Panc1 (cell line): Measurements from ENCODE around the gene SESTD1. TPM values are rescaled to one million over a fixed set of nuclear protein-coding genes. Genes with fewer than 3 reads are reported as not detected.

Experiments
- ATAC-seq: fragments of 200-7000 bp; cut with Tn5 transposase; 2 replicates; pipeline ENCODE4 v1.9.1; 2020; ENCODE audit warnings: mild to moderate bottlenecking, moderate library complexity
- BruUV-seq: library from RNA; stranded (reverse); fragments of 400-500 nt; replicated peaks from 2 replicates; lab custom pipeline; 2021; lab: Mats Ljungman, UMichigan
- CTCF ChIA-PET: fragments of 300-600 bp; sonication (Branson Sonifier 250); formaldehyde crosslinking; loops from one replicate; lab custom pipeline; 2022; ENCODE audit warnings: antibody characterized with exemption; lab: Charles Lee
- POLR2A ChIA-PET: fragments of 300-600 bp; sonication (Branson Sonifier 250); formaldehyde crosslinking; loops from one replicate; lab custom pipeline; 2022; ENCODE audit warnings: antibody characterized with exemption; lab: Charles Lee
- DNase-seq: peaks from one replicate; pipeline ENCODE4 v3.0.0-alpha.2; 2010; ENCODE audit warnings: low read depth, low spot score
- H3K27ac ChIP-seq: 2 replicates; pipeline ENCODE4 v1.5.1; 2011; ENCODE audit warnings: mild to moderate bottlenecking, low read length, inconsistent platforms
- H3K27me3 ChIP-seq: fragments of 200-500 bp; sonication (Bioruptor generic); 2 replicates; pipeline ENCODE4 v1.6.0; 2014; ENCODE audit warnings: low read length, inconsistent platforms; ENCODE audit not compliant: control insufficient read depth, insufficient read depth
- H3K36me3 ChIP-seq: fragments of 200-500 bp; sonication (Bioruptor generic); 2 replicates; pipeline ENCODE4 v1.5.1; 2014; ENCODE audit warnings: inconsistent platforms, mild to moderate bottlenecking, low read length, moderate library complexity; ENCODE audit not compliant: control insufficient read depth, insufficient read depth
- H3K4me1 ChIP-seq: 2 replicates; pipeline ENCODE4 v1.5.1; 2011; ENCODE audit warnings: inconsistent platforms, mild to moderate bottlenecking, low read length, moderate library complexity; ENCODE audit not compliant: control insufficient read depth, insufficient read depth
- H3K4me3 ChIP-seq, 2 experiments: 2 replicates each; pipeline ENCODE4 v1.5.1; 2011 to 2012; ENCODE audit warnings: low read depth in 2 of 2, low read length in 2 of 2, mild to moderate bottlenecking in 2 of 2, inconsistent platforms in 1 of 2, moderate library complexity in 1 of 2
- H3K9me3 ChIP-seq: fragments of 200-500 bp; sonication (Bioruptor generic); 2 replicates; pipeline ENCODE4 v1.5.1; 2014; ENCODE audit warnings: low read depth, mild to moderate bottlenecking, inconsistent platforms, low read length, moderate library complexity; ENCODE audit not compliant: control insufficient read depth, insufficient read depth
- CTCF ChIP-seq: fragments of 450-650 bp; IDR thresholded peaks from 2 replicates; pipeline ENCODE4 v1.5.1; 2017; ENCODE audit warnings: mild to moderate bottlenecking
- POLR2AphosphoS5 ChIP-seq: IDR thresholded peaks from 2 replicates; pipeline ENCODE4 v1.6.1; 2012; ENCODE audit warnings: mild to moderate bottlenecking, low read depth, low read length, moderate library complexity
- REST ChIP-seq, 2 experiments: IDR thresholded peaks; 2 replicates each; pipeline ENCODE4 v1.6.1; 2011 to 2012; ENCODE audit warnings: low read depth in 2 of 2, control low read depth in 1 of 2, low read length in 1 of 2, mild to moderate bottlenecking in 1 of 2, moderate library complexity in 1 of 2; ENCODE audit not compliant: insufficient read depth in 1 of 2
- SIN3A ChIP-seq: IDR thresholded peaks from 2 replicates; pipeline ENCODE4 v1.6.1; 2012; ENCODE audit warnings: low read depth, mild to moderate bottlenecking, low read length, moderate library complexity, borderline replicate concordance; ENCODE audit not compliant: insufficient read depth
- TCF7L2 ChIP-seq: IDR thresholded peaks from 2 replicates; pipeline ENCODE4 v1.6.1; 2011; ENCODE audit warnings: mild to moderate bottlenecking, low read depth, low read length, inconsistent platforms
- in situ Hi-C: cut with HindIII; loops from 2 replicates; pipeline ENCODE4 v1.10.0; 2016; ENCODE audit warnings: low sequenced_read_pairs, low pct_unique_long_range_greater_than_20kb
- intact Hi-C: fragments of 100-400 bp; cut with micrococcal nuclease; formaldehyde crosslinking; loops from one replicate; pipeline ENCODE4 v1.10.0; 2022; ENCODE audit not compliant: unreplicated experiment
- total RNA-seq: library from RNA; stranded (reverse); gene quantifications from one replicate; pipeline ENCODE4 v1.2.1, GENCODE V29; 2021; ENCODE audit not compliant: unreplicated experiment

SESTD1 gene
- total RNA-seq, 1 experiment from 2014 or later = 31.3 TPM

GRCh38 chr2:179137200-179137759, 127.4 kb downstream of the SESTD1 start:
- BruUV-seq = no TSS peak

DNA sequence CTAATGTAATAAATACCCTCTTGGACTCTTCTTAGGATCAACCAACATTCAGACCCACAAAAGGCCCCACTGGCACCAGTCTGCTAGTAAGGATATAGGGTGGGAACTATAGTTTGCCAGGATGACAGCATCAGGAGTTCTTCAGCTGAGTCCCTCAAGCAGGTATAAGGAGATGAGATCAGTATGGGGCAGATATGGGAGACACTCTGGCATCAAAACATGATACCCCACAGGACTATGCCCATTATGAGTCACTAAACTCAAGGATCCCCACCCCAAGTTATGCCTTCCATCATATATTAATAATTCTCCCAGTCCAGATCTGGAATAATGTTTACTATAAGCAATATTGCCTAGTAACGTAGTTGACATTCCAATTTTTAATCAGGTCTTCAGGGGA, 131.6 kb downstream of the SESTD1 start:
- ChIA-PET CTCF (no interaction called here), POLR2A (no interaction called here)
- in situ Hi-C loops = no loop called here
- TF ChIP-seq REST (IDR thresholded peaks at IDR 0.05; ENCODE audit: insufficient read depth in 1 of 2, low read depth in 2 of 2, low read length in 1 of 2) (no peak), POLR2AphosphoS5 (no peak), TCF7L2 (no peak), CTCF (no peak), SIN3A (no peak)
- no TSS peak for BruUV-seq
- no peaks in the 10 kb centered on the region; the same call in 1 of the 2 replicates for H3K36me3 ChIP-seq
- DNase-seq (no peak), ATAC-seq (no peak)
- no peaks in the 10 kb centered on the region for H3K4me1 ChIP-seq
- H3K27ac ChIP-seq = no peak overlapping the region
- H3K9me3 ChIP-seq = no peaks in the 10 kb centered on the region
- no peaks in the 10 kb centered on the region for H3K27me3 ChIP-seq
- H3K4me3 ChIP-seq = no peak overlapping the region
- intact Hi-C loops = no loop called here

More at GRCh38 chr2:179137200-179137759, 127.4 kb downstream of the SESTD1 start:
- Histone ChIP-seq H3K36me3 (no peaks in the 10 kb centered on the region), H3K27ac (no peak overlapping the region), H3K4me3 (no peak overlapping the region), H3K27me3 (no peaks in the 10 kb centered on the region), H3K4me1 (no peaks in the 10 kb centered on the region), H3K9me3 (no peaks in the 10 kb centered on the region)
- DNase-seq = no peak
- no peak for TF ChIP-seq REST (IDR thresholded peaks at IDR 0.05; ENCODE audit: insufficient read depth in 1 of 2, low read depth in 2 of 2, low read length in 1 of 2)
- no peak for TF ChIP-seq CTCF
- TF ChIP-seq POLR2AphosphoS5 = no peak
- no peak for TF ChIP-seq TCF7L2
- no peak for TF ChIP-seq SIN3A
- intact Hi-C loops = no loop called here
- ChIA-PET POLR2A (no interaction called here), CTCF (no interaction called here)
- ATAC-seq = no peak
- in situ Hi-C loops = no loop called here
